ENCODE measurements around the gene C12orf57.

C12orf57 gene

GRCh38 chr12:6966351-6966750, 22.5 kb downstream of the C12orf57 start:
- no peak for DNase-seq

DNA sequence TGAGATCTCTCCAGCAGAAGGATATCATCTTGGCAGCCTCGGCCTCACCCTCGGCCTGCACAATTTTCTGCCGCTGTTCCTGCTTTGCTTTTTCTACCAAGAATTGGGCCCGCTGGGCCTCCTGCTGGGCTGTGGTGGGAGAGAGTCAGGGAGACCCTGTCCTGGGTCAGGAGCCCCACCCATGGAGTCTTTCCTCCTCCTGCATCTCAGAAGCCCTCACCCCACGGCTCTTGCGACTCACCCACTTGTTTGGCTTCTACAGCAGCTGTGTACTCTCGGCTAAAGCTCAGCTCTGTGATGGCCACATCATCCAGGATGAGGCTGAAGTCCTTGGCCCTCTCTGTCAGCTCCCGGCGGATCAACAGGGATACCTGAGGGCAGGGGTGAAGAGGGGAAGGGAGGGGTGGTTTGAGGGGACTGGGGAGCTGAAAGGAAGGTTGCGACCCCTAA, 23.9 kb downstream of the C12orf57 start:
- DNase-seq, result no peak

DNA sequence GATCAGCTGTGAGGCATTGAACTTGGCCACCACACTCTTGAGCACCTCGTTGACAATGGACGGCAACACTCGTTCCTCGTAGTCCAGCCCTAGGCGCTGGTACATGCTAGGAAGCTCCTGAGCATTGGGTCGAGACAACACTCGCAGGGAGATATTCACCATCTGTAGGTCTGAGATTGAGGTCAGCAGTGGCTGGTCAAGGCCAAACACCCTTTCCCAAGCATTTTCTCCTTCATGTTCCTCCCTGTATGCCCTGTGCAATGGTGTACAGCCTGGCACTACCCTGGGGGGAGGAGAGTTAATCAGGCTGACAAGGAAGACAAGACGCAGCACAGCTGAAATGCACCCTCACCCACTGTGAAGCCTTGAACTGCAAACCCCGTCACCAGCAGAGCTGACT, 24.6 kb downstream of the C12orf57 start:
- DNase-seq, result no peak

GRCh38 chr12:6970096-6970527, 26.3 kb downstream of the C12orf57 start:
- DNase-seq, result no peak

DNA sequence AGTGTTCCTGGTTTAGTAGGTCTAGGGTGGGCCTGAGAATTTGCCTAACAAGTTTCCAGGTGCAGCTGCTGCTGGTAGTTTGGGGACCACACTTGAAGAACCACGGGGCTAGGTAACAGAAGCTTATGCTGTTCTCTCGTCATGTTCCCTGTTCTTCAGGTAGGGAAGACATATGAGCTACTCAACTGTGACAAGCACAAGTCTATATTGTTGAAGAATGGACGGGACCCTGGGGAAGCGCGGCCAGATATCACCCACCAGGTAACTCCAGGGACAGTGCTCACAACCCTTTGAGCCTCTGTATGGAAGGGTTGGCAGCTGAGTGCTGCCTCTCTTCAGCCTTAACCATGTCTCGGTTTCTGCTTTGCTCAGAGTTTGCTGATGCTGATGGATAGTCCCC, 30.4 kb downstream of the C12orf57 start:
- no peak for DNase-seq

- DNase-seq, result no peak
Observed at GRCh38 chr12:6975297-6976032, 31.6 kb downstream of the C12orf57 start.

- no peak for DNase-seq
Observed at GRCh38 chr12:6977653-6978052, 33.8 kb downstream of the C12orf57 start.

DNA sequence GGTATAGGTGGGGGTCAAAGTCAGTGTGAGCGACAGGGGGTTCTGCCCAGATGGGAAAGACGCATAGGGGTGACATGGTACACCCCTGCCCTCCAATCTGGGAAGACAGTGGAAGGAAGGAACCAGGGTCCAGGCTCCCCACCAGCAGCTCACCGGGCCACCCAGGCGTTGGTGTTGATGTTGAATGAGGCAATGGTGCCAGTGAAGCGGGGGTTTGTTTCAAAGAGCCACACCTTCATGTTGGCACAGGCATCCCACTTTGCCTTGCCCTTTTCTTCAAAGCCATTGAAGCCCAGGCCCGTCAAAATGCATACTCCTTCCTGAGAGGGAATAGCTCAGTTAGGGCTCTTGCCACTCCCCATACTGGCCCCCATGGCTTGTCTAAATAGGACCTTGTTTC, 34.4 kb downstream of the C12orf57 start:
- DNase-seq, result no peak

DNA sequence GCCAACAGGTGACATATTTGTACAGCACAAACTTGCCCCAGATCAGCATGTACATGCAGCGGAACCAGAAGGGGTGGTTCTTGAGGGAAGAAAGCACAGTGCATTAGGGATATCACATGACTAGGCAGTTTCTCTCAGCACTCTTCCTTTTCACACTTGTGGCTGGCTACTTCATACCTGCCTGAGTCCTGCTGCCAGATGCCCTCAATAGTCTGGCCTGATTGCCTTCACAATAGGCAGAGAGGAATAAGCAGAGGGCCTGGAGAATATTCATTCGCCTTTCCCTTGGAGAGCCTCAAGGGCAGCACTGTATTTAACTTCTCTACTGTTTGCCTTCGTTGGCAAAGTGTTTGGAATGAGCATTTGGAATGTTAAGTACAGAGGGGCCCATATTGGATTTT, 34.8 kb downstream of the C12orf57 start:
- DNase-seq, result no peak

DNA sequence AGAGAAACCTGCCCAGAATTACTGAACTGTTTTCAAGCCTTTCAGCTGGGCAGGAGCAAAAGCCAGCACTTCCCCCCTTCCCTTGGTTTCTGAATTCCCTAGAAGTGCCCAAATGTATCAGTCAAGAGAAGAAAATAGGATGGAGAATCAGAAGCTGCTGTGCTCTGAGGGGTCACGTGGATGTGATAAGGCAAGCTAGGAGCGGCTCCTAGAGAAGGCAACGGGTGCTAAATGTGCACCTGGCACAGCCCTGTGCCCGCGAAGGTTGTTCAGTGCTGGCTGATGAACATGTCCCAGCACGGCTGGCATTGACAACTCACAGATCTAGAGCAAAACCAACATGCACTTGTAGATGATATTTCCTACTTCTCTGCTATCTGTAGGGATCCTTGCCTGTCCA, 35.2 kb downstream of the C12orf57 start:
- DNase-seq, result no peak

GRCh38 chr12:6979453-6979852, 35.6 kb downstream of the C12orf57 start:
- DNase-seq, result no peak

- DNase-seq, result no peak
Observed at GRCh38 chr12:6980075-6980474, 36.3 kb downstream of the C12orf57 start.

GRCh38 chr12:6980740-6981139, 36.9 kb downstream of the C12orf57 start:
- DNase-seq, result no peak

GRCh38 chr12:6981152-6982052, 37.6 kb downstream of the C12orf57 start:
- DNase-seq, result no peak

- no peak for DNase-seq
Observed at GRCh38 chr12:6982532-6982931, 38.7 kb downstream of the C12orf57 start.

- DNase-seq, result no peak
Observed at GRCh38 chr12:6987956-6988553, 44.2 kb downstream of the C12orf57 start.

All from CD4-positive, alpha-beta T cell treated with Interleukin-10 for 1 hour (primary cell).